GM20431 (cell line): ENCODE data around the gene ACTN4.

ENCODE experiments used
- in situ Hi-C: fragments of 300-500 bp; cut with MseI, MboI; formaldehyde crosslinking; loops from one replicate; pipeline ENCODE4 v1.15.0; 2020; ENCODE audit warnings: low sequenced_read_pairs; ENCODE audit not compliant: unreplicated experiment

Gene ACTN4

DNA sequence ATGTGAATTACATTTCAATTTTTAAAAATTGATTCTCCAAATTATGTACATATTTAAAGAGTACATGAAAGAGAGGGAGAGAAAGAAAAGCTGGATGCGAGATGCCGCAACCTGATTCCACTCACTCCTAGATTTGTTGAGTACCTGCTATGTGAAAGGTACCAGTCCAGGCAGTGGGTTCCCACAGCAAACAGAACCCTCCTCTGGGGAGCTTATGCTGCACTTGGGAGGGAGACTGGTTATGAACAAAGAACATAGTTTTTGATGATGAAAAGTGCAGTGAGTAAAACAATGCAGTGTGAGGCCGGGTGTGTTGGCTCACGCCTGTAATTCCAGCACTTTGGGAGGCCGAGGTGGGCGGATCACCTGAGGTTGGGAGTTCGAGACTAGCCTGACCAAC lies 43.4 kb downstream of the ACTN4 start:
- in situ Hi-C loops, result no loop called here

DNA sequence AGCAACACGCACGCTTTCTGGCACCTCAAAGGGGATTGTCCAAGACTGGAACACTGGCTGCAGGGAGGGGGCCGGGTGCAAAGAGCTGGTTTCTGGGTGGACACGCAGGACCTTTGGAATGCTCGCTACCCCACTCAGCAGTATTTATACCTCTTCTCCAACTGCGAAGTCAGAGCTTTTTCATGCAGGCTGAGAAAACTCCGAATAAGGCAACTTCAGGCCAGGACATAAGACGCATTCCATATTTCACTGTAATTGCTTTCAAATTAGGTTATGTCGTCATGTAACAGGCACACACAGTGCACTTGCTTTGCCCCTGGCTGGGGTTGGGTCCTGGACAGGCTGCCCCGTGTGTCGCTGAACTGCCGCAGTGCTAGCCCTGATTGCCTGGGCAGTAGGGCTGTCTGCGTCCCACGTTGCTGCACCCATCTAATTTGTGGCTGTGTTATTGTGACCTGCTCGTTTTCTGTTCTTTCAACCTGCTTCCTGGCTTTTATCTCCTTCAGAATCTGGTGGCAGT lies 44.5 kb downstream of the ACTN4 start:
- in situ Hi-C loops, result no loop called here

GRCh38 chr19:38692458-38693379 lies 45.3 kb downstream of the ACTN4 start:
- in situ Hi-C loops, result no loop called here

- in situ Hi-C loops, result no loop called here
Observed at GRCh38 chr19:38693380-38694223, 46.2 kb downstream of the ACTN4 start.

DNA sequence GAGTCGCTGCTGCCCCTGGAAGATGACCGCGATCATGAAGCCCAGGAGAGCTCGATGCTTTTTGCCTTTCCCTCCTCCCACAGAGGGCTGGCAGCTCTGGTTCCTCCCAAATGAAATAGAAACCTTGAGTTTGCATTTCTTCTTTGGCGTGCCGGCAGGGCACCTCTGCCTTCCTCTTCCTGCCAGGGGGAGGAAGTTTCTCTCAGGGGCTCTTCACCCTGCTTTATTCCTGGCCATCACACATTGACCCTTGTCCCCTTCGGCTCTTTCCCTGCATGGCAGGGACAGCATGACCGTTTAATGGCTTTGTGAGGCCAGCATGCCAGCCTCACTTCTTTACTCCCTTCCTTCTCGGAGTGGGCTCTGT lies 47.9 kb downstream of the ACTN4 start:
- in situ Hi-C loops, result no loop called here

DNA sequence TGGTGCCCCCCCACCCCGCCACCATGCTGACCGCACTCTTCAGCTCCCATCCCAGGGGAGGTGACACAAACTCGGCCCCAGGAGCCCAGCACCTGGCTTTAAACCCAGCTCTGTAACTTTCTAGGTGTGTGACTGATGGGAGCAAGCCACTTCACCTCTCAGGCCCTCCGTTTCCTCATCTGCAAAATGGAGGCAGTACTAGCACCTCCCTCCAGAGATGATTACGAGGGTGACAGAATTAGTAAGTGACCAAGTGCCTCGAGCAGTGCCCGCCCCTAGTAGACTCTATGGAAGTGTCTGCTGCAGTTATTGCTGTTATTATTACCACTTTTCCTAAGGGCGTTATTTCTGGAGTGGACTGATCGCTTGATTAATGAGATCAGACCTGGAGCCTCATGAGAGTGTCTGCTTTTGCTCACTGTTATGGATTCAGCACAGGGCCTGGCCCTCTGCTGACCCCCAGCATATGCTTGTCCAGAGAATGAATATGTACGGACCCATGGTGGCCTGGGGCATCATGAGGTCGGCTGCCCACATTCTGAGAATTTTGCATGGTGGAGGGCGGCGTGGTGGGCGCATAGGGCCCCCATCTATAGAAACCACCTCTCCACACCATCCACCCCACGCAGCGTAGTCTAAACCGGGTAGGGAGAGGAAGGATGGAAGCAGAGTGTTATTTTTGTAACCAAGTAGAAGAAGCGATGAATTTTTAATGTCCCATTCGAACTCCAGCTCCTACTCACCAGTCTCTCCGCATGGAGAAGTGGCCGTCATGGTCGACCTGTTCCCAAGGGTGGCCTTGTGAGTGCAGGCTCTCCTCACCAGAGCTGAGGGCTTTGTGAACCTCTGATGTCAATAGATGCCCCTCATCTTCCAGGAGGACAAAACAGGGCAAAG lies 48.6 kb downstream of the ACTN4 start:
- in situ Hi-C loops, result no loop called here

GRCh38 chr19:38696729-38697055 lies 49.2 kb downstream of the ACTN4 start:
- in situ Hi-C loops, result no loop called here

- in situ Hi-C loops, result no loop called here
Observed at GRCh38 chr19:38697197-38697596, 49.7 kb downstream of the ACTN4 start.

- in situ Hi-C loops, result no loop called here
Observed at GRCh38 chr19:38697641-38698071, 50.2 kb downstream of the ACTN4 start.

DNA sequence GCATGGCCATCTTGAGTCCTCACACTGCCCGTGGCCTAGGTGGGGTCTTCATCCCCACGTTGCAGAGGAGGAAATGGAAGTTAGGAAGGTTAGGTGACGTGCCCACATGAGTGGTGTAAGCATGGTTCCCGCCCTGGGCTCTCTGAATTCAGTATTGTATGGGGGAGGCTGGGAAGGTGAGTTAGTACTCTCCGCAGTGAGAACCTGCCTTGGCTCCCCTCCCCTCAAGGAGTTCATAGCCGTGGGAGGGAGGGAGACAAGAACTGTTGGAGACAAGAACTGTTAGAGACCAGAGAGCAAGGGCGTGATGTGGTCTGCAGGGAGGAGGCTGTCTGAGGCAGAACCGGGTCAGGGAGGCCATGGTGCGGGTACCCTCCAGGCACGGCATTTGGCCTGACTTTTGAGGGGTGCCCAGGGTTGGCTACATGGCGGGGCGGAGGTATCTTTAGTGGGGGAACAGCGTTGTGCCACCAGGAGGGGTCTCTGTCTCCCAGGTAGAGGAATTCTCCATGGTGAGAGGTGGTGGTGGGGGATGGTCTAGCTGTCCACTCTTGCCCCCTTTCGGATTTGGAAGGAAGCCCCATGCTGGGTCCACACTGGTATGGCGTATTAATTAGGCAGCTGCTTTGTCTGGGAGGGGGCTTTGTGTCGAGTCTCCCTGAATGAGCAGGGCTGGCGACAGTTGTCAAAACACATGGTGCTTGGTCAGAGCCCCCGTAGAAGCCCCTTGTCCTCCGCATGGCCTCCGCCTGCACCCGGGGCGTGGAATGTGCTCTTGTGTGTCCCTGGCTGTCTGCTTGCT lies 51.0 kb downstream of the ACTN4 start:
- in situ Hi-C loops, result no loop called here

- in situ Hi-C loops, result no loop called here
Observed at GRCh38 chr19:38699027-38699346, 51.5 kb downstream of the ACTN4 start.

- in situ Hi-C loops, result no loop called here
Observed at GRCh38 chr19:38699647-38700349, 52.3 kb downstream of the ACTN4 start.

GRCh38 chr19:38700350-38700901 lies 53.0 kb downstream of the ACTN4 start:
- in situ Hi-C loops, result no loop called here

GRCh38 chr19:38700902-38701454 lies 53.5 kb downstream of the ACTN4 start:
- in situ Hi-C loops, result no loop called here

GRCh38 chr19:38701455-38702063 lies 54.1 kb downstream of the ACTN4 start:
- in situ Hi-C loops, result no loop called here

- in situ Hi-C loops, result no loop called here
Observed at GRCh38 chr19:38702278-38702677, 54.8 kb downstream of the ACTN4 start.

DNA sequence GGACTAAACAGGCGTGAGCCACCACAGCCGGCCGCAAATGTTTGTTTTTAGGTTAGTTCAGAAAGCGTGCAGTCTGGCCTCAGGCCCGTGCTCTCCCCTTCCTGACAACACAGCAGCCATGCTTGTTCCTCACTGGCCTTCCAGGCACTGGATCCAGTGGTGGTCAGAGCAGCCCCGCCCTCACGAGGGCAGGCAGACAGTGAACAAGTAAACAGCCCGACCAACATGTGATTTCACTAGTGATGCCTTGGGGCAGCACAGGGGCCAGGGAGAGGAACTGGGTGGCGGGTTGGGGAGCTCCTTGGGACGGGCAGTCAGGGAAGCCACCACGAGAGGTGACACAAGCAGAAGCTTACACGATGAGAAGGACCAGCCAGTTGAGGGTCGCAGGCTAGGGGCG lies 56.1 kb downstream of the ACTN4 start:
- in situ Hi-C loops, result no loop called here

DNA sequence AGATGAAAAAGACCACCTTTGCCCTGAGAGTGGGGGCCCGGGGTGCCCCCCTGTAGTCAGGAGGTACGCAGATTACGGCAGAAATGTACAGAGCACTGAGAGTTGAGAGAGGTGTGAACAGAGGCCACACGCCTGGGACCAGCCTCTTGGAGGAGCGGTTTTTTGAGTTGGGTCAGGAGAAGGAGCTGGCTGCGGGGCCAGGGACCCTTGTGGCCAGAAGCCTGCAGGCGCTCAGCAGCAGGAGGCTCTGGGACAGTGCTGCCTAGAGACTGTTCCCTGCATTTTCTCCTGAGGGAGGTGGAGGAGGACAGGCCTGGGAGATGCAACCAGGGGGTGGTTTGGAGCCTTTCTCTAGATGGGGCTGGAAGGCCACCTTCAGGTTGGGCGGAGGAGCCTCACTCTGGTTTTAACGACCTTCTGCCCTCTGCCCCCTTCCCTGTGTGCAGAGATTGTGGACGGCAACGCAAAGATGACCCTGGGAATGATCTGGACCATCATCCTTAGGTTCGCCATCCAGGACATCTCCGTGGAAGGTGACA lies 57.1 kb downstream of the ACTN4 start:
- in situ Hi-C loops, result no loop called here
